Adrenal gland (tissue), 12 donors: Measurements from ENCODE around the gene RNF141. TPM values are rescaled to one million over a fixed set of nuclear protein-coding genes. Genes with fewer than 3 reads are reported as not detected.

Experiments used
- DNase-seq, 7 donors: peaks; one replicate each; pipeline ENCODE4 v3.0.0-alpha.2; 2019 to 2020
- H3K27ac ChIP-seq, 5 donors: fragments of 200-600 bp; sonication (generic) in 4 of 5; 1 replicate in 3 of 5; 2 replicates in 2 of 5; pipeline versions ENCODE4 v1.5.1 to v1.8.0; 2016 to 2020; ENCODE audit warnings: mild to moderate bottlenecking in 1 of 5
- H3K27me3 ChIP-seq: fragments of 200-600 bp; 2 replicates; pipeline ENCODE4 v1.8.0; 2021
- H3K36me3 ChIP-seq, 2 donors: fragments of 200-600 bp; replicated peaks in 1 of 2; 1 replicate in 1 of 2; 2 replicates in 1 of 2; pipeline versions ENCODE4 v1.5.1 to v1.8.0; 2018 to 2022
- H3K4me1 ChIP-seq, 2 donors: fragments of 200-600 bp; replicated peaks in 1 of 2; 1 replicate in 1 of 2; 2 replicates in 1 of 2; pipeline versions ENCODE4 v1.5.1 to v1.8.0; 2018 to 2021
- H3K4me3 ChIP-seq, 4 donors: fragments of 200-600 bp; sonication (generic) in 3 of 4; one replicate each; pipeline ENCODE4 v1.5.1; 2016 to 2018
- H3K9me3 ChIP-seq, 3 donors: fragments of 200-600 bp; sonication (generic) in 1 of 3; replicated peaks in 1 of 3; 1 replicate in 2 of 3; 2 replicates in 1 of 3; pipeline versions ENCODE4 v1.5.1 to v1.8.0; 2016 to 2021
- POLR2A ChIP-seq, 2 donors: fragments of 450-650 bp; IDR thresholded peaks; one replicate each; pipeline ENCODE4 v1.6.1; 2017; ENCODE audit warnings: antibody characterized with exemption in 2 of 2, mild to moderate bottlenecking in 2 of 2, moderate library complexity in 1 of 2
- WGBS, 4 donors: extraction: QIAGEN DNeasy Blood & Tissue Kit in 2 of 4; methylation state at CpG; one replicate each; pipeline versions ENCODE4 v1.1.5 to v1.1.7; 2013 to 2017; 5-methylcytosine and 5-hydroxymethylcytosine counted together
- intact Hi-C, 2 donors: fragments of 100-400 bp; cut with DNase I; formaldehyde crosslinking; loops; one replicate each; pipeline versions ENCODE4 v1.14.1 to v1.15.0; 2022 to 2023
- polyA plus RNA-seq, 3 donors: library from polyadenylated mRNA; stranded (reverse); fragments of 200-250 nt in 2 of 3; fragments of 350-450 nt in 1 of 3; fragmentation: Illumina TruSeq in 1 of 3; extraction: RNeasy Lipid Tissue Mini Kit (QIAGEN cat#74804) in 1 of 3; gene quantifications; one replicate each; pipeline ENCODE4 v1.2.3, GENCODE V29; 2013 to 2014
- total RNA-seq, 9 donors: library from RNA; depleted of rRNA in 4 of 9; stranded (reverse); fragments of >200 nt in 4 of 9; fragments of 120-200 nt in 1 of 9; fragmentation: NEBNext Ultra II Directional in 1 of 9; extraction: Animal tissue kit (Norgen Biotek cat#: 25700) in 1 of 9; gene quantifications; one replicate each; pipeline versions ENCODE4 v1.1.0 to v1.2.4, GENCODE V29; 2013 to 2023
- TF ChIP-seq, protein P1 (sequence below), 6 experiments: fragments of 450-650 bp in 4 of 6; fragments of 200-600 bp in 2 of 6; sonication (generic) in 1 of 6; IDR thresholded peaks; 1 replicate in 5 of 6; 2 replicates in 1 of 6; pipeline versions ENCODE4 v1.5.1 to v1.8.0; 2016 to 2021; ENCODE audit warnings: antibody characterized with exemption in 6 of 6, mild to moderate bottlenecking in 2 of 6, moderate library complexity in 1 of 6
- donor health status: healthy with polysubstance abuse.
- donor health status: Bipolar disorder and iron deficiency.
- donor health status: DM: yes; HTN: yes; CAD: no.
- donor health status: DM: no; HTN: no; CAD: no.
- donor health status: DM: no; HTN: no; CAD: no.
- donor health status: DM: yes; HTN: yes; CAD: no.

The RNF141 gene
- total and polyA plus RNA-seq, 12 donors, result 10.3 to 109 (median 56.1) TPM

DNA sequence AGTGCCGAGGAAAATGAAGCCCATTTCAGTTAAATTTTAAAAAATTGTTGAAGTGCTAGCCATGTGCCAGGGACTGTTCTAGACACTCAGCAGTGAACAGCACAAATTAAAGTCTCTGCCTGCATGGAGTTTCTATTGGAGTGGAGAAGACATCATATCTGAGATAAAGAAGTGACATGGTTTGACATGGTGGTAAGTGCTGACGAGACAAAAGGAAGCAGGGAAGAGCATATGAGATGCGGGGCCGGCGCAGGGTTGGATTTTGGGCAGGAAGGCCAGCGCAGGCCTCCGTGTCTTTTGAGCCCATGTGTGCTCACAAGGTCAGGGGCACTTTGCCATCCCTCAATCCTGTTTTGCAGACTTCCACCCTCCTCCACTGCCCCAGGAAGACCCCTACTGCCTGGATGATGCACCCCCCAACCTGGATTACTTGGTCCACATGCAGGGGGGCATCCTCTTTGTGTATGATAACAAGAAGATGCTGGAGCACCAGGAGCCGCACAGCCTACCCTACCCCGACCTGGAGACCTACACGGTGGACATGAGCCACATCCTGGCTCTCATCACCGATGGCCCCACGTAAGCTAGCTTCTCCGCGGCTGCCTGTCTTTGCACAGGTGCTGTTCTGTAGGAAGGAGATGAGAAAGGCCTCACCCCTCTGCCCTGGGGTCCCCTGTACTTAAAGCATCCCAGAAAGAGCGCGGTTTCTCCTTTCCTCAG is 56.4 kb downstream of the RNF141 start:
- H3K27ac ChIP-seq, result no peak overlapping the region
- H3K27me3 ChIP-seq, result no peaks in the 10 kb centered on the region
- no peak for TF ChIP-seq POLR2A (IDR thresholded peaks at IDR 0.05)
- TF ChIP-seq, protein P1, sequence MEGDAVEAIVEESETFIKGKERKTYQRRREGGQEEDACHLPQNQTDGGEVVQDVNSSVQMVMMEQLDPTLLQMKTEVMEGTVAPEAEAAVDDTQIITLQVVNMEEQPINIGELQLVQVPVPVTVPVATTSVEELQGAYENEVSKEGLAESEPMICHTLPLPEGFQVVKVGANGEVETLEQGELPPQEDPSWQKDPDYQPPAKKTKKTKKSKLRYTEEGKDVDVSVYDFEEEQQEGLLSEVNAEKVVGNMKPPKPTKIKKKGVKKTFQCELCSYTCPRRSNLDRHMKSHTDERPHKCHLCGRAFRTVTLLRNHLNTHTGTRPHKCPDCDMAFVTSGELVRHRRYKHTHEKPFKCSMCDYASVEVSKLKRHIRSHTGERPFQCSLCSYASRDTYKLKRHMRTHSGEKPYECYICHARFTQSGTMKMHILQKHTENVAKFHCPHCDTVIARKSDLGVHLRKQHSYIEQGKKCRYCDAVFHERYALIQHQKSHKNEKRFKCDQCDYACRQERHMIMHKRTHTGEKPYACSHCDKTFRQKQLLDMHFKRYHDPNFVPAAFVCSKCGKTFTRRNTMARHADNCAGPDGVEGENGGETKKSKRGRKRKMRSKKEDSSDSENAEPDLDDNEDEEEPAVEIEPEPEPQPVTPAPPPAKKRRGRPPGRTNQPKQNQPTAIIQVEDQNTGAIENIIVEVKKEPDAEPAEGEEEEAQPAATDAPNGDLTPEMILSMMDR (IDR thresholded peaks at IDR 0.05), result no peak
- peaks cover 0 to 40% of the 10 kb centered on the region in 2 donors for H3K36me3 ChIP-seq
- intact Hi-C loops, result no loop called here
- no peak overlapping the region for H3K4me3 ChIP-seq
- H3K4me1 ChIP-seq, result peaks cover 4 to 7% of the 10 kb centered on the region in 2 donors
- 85 to 94% (median 90%) methylated on average over 16 of the region's 16 CpGs for WGBS, 4 donors
- DNase-seq, result peak in 4 of 7 donors; percentile 2 to 44 (median 14)
- H3K9me3 ChIP-seq, result no peaks in the 10 kb centered on the region

DNA sequence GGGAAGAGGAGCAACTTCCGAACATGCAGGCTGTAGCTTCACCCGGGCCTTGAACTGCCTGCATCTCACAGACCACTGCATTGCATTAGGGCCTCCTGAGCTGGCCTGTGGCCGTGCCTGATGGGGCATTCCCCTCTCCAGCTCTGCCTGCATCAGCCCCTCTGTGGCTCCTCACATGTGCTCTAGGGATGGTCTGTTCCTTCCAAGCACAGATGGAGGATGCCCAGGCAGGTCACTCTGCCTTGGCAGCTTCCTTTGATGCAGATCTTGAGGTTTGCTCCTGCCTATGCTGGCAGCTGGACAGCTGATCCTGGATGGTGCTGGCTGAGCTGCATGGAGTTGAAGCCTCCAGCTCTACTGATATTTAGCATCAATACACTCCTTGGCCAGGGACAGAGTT is 57.4 kb downstream of the RNF141 start:
- Histone ChIP-seq H3K27ac (no peak overlapping the region), H3K36me3 (peaks cover 0 to 40% of the 10 kb centered on the region in 2 donors), H3K9me3 (no peaks in the 10 kb centered on the region), H3K4me3 (no peak overlapping the region), H3K27me3 (no peaks in the 10 kb centered on the region), H3K4me1 (no peaks in the 10 kb centered on the region)
- DNase-seq, result peak in 4 of 7 donors; percentile 5 to 47 (median 14)
- TF ChIP-seq POLR2A (IDR thresholded peaks at IDR 0.05), result no peak
- TF ChIP-seq, protein P1 (IDR thresholded peaks at IDR 0.05), result no peak
- 65 to 100% (median 75%) methylated on average over 1 to 3 of the region's 3 CpGs for WGBS, 4 donors
- intact Hi-C loops, result no loop called here

DNA sequence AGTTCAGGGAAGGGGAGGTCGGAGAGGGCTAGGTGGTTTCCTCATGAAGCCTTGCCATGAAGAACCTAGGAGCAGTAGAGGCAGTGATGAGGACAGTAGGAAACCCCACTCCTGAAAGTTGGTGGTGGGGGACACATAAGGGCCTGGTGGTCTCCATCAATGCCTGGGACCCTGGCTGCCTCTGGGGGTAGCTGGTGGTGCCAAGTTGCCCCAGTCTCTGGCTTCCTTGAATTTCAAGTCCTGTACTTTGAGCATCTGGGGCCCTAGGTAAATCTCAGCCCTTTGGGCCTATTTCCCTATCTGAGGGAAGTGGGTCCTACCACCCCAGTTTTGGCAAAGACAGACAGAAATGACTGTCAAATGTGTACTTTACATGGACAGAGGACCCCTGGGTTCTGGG is 57.8 kb downstream of the RNF141 start:
- no peak for TF ChIP-seq POLR2A (IDR thresholded peaks at IDR 0.05)
- TF ChIP-seq, protein P1 (IDR thresholded peaks at IDR 0.05), result no peak
- no peaks in the 10 kb centered on the region for H3K27me3 ChIP-seq
- peaks cover 0 to 38% of the 10 kb centered on the region in 2 donors for H3K36me3 ChIP-seq
- intact Hi-C loops, result no loop called here
- no peak overlapping the region for H3K4me3 ChIP-seq
- 80 to 100% (median 92%) methylated on average over 1 of the region's 1 CpG for WGBS, 4 donors
- H3K27ac ChIP-seq, result no peak overlapping the region
- H3K4me1 ChIP-seq, result no peaks in the 10 kb centered on the region
- no peaks in the 10 kb centered on the region for H3K9me3 ChIP-seq
- DNase-seq, result peak in 3 of 7 donors; percentile 7 to 20 (median 8)

DNA sequence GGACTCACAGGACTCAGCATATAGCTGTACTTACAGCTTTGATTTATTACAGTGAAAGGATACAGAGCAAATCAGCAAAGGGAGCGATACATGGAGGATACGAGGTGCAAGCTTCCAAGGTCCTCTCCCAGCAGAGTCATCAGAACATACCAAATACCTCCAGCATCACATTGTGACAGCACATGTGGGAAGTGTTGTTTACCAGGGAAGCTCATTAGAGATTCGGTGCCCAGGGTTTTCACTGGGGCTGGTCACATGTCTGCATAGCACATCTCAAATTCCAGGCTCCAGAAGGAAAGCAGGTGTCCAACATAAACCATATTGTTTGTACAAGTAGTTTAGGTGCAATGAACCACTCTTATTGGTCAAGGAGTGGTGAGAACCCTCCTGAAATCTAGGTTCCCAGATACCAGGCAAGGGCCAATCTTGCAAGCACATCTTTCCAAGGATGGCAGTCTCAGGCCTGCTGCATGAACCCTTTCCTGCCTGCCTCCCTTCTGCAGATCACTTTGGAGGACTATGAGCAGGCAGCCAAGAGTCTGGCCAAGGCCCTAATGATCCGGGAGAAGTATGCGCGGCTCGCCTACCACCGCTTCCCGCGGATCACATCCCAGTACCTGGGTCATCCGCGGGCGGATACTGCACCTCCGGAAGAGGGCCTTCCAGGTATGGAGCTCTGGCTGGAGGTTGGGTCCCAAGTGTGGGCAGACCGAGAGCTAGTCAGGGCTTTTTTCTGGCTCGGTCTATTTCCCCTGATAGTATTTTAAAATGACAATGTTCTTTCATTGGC is 59.2 kb downstream of the RNF141 start:
- no peaks in the 10 kb centered on the region for H3K27me3 ChIP-seq
- DNase-seq, result peak in 3 of 7 donors; percentile 8 to 46 (median 15)
- H3K36me3 ChIP-seq, result peaks cover 0 to 27% of the 10 kb centered on the region in 2 donors
- H3K4me1 ChIP-seq, result peaks cover 0 to 6% of the 10 kb centered on the region in 2 donors
- H3K4me3 ChIP-seq, result no peak overlapping the region
- peak overlapping the region in 2 of 5 donors; percentile 9 to 20 for H3K27ac ChIP-seq
- H3K9me3 ChIP-seq, result no peaks in the 10 kb centered on the region
- TF ChIP-seq, protein P1 (IDR thresholded peaks at IDR 0.05), result no peak
- TF ChIP-seq POLR2A (IDR thresholded peaks at IDR 0.05), result no peak
- intact Hi-C loops, result no loop called here
- WGBS, 4 donors, result 91 to 96% (median 92%) methylated on average over 16 of the region's 16 CpGs
